HG03432 (cell line): ENCODE results near the gene RCOR1.
A peak's percentile ranks its signal among the peaks of the same experiment; 100 is the strongest.
"Not testable (repeated sequence)": the region's sequence is repeated elsewhere in the genome, so short reads cannot be mapped to it uniquely, and the experiment has no call there.

Experiments
- ATAC-seq: cut with Tn5 transposase; IDR thresholded peaks from one replicate; pipeline ENCODE4 v1.9.1; 2021; ENCODE audit warnings: mild to moderate bottlenecking, moderate library complexity; ENCODE audit not compliant: unreplicated experiment

RCOR1 gene

GRCh38 chr14:102591372-102591943, 991 bp upstream of the RCOR1 start:
- no peak for ATAC-seq

GRCh38 chr14:102592763-102593060, 263 bp downstream of the RCOR1 start:
- peak; percentile 10 for ATAC-seq

DNA sequence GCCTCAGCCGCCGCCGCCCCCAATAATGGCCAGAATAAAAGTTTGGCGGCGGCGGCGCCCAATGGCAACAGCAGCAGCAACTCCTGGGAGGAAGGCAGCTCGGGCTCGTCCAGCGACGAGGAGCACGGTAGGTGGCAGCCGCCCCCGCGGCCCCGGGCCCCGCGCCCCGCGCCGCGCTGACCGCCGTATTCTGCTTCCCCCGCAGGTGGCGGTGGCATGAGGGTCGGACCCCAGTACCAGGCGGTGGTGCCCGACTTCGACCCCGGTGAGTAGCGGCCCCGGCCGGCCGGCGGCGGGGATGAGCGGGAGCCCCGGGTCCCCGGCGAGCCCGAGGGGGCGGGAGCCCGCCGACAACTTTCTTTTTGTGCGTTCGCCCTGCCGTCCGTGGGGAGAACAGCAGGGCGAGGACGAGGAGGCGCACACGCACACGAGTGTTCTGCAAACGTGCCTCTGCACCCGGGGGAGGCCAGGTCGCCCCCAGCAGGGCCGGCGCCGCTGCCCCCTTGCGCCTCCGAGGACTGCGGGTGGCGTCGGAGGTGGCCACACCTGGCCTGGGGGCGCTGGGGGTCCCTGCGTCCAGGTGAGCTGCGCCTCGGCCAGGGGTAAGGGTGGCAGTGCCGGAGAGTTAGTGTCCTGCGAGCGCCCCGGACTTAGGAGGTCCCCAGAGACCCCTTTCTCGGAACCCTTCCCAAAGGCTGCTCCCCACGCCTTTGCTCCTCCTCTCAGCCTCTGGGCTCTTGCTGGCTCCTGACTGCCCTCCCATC, 794 bp downstream of the RCOR1 start:
- ATAC-seq = peak; percentile 12

DNA sequence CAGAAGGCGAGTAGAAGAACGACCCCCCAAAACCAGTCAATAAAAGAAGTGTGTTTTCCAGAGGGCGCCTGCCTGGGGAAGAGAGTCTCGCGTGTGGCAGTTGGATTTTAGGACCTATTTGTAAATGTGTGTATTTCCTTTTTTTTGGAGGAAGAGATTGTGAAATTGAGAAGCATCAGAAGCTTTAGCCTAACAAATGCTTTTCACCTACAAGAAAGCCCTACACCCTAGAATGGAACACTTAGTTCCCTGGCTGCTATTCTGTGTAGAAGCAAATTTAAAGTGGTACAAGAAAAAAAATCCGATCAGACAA, 1.3 kb downstream of the RCOR1 start:
- no peak for ATAC-seq

DNA sequence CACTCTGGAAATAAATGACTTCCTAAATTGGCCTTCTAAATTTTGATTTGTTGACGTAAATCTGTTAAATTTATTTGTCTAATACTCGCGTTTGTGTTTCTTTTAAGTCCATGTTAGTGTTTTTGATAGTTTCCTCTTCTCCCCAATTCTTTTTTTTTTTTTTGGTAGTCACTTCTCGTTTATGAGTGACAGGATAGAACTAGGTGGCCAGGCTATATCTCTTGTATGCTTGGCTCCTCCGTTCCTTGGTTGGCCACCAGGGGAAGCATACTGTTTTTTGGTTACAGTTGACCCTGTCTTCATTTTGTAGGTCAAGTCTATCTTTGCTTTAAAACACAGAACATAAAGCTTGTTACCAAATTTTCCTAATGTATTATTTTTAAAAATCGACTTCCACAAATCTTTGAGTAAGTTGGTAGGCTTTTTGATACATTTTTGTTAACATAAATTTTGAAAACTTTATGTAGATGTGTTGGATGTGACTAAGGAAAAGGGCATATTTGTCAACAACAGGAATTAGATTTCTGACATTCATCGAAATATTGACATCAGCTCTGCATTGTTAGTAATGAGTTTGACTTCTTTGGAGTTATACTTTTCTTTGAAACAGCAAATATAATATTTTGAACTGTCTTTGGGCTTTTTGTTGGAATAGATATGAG, 2.2 kb downstream of the RCOR1 start:
- peak; percentile 21 for ATAC-seq

GRCh38 chr14:102601378-102601925, 9.0 kb downstream of the RCOR1 start:
- ATAC-seq = no peak

GRCh38 chr14:102602421-102603292, 10.2 kb downstream of the RCOR1 start:
- ATAC-seq = no peak

- no peak for ATAC-seq
These were observed 11.0 kb downstream of the RCOR1 start for GRCh38 chr14:102603293-102603907.

GRCh38 chr14:102604183-102604582, 11.7 kb downstream of the RCOR1 start:
- no peak for ATAC-seq

DNA sequence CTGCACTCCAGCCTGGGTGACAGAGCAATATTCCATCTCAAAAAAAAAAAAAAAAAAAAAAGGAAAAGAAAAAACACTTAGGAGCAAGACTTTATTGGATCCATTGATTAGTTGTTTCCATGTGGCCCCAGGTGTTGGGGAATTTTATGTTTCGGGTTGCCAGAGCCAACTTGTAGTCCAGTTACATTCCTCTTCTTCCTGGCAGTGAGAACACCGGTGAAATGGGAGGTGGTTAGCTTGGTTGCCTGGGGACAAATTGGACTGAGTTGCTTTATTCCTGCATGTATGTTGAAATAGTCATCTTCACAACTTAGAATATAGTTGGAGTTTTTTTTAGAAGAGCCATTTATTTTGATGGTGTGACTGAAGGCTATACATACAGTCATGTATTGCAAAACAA, 12.6 kb downstream of the RCOR1 start:
- no peak for ATAC-seq

DNA sequence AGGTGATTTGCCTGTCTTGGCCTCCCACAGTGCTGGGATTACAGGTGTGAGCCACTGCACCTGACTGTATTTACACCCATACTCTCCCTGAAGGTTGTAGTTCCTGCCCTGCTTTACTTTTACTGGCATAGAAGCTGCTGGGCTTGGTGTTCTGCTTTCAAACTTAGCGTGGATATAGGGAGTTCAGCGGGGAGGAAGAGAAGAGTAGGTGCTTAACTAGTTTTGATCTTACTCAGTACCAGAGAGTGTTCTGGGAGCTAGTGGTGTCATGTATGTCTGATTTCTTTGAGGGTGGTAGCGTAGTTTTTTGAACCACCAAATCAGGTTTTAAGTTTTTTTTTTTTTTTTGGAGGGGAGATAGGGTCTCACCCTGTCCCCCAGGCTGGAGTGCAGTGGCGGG, 13.8 kb downstream of the RCOR1 start:
- peak; percentile 55 for ATAC-seq

GRCh38 chr14:102608064-102608446, 15.6 kb downstream of the RCOR1 start:
- ATAC-seq = peak; percentile 69

DNA sequence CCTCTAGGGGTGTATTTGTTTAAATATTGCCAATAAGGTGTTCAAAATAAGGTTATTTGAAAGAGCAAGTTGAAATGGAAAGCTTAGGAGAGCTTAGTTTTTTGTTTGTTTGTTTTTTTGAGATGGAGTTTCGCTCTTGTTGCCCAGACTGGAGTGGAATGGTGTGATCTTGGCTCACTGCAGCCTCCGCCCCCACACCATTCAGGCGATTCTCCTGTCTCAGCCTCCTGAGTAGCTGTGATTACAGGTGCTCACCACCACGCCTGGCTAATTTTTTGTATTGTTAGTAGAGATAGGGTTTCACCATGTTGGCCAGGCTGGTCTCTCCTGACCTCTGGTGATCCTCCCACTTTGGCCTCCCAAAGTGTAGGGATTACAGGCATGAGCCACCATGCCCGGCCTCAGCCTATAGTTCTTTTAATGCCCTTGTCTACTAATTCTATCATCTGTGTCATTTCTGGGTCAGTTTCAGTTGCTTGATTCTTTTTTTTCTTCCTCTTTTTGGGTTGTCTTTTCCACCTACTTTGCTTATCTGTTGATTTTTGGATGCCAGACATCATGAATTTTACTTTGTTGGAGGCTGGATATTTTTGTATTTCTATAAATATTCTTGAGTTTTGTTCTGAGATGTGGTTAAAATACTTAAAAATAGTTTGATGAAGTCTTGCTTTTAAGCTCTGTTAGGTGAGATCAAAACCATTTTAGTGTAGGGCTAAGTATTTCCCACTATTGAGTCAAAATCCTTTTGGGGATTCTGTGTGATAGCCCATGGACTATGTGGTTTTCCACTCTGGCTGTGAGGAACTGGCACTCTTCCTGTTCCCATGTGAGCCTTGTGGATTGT, 18.7 kb downstream of the RCOR1 start:
- ATAC-seq = no peak

DNA sequence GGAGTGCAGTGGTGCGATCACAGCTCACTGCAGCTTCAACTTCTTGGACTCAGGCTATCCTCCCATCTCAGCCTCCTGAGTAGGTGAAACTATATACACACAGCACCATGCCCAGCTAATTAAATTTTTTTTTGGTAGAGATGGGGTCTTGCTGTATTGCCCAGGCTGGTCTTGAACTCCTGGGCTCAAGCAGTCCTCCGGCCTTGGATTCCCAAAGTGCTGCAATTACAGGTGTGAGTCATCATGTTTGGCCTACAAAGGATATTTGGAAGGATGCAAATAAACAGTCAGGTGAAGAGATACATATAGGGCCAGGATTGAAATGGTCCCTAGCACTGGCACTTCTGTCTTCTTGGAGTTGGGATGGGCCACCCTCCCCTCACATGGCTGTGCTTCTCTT, 23.9 kb downstream of the RCOR1 start:
- no peak for ATAC-seq

DNA sequence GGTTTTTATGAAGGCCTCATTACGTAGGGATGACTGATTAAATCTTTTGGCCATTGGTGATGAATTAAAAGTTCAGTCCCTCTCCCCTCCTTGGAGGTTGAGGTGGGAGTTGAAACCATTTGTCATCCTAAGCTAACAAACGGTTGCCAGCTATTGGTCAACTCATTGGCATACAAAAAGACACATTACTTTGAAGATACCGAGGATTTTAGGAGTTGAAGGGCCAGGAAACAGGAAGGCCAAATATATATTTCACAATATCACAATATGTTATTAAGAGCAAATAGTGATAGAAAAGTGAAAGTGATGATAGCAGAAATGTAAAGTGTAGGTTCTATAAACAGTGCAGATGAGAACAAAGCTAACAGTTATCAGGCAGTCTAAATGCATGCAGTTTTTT, 24.4 kb downstream of the RCOR1 start:
- no peak for ATAC-seq

DNA sequence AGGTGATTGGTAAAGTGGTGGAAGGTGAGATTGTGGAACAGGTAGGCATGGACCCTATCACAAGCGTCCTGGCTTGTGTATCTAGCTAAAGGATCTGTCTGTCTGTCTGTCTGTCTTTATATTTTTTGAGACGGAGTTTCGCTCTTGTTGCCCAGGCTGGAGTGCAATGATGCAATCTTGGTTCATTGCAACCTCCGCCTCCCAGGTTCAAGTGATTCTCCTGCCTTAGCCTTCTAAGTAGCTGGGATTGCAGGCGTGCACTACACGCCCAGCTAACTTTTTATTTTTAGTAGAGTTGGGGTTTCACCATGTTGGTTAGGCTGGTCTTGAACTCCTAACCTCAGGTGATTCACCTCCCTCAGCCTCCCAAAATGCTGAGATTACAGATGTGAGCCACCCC, 26.6 kb downstream of the RCOR1 start:
- not testable (repeated sequence) for ATAC-seq

GRCh38 chr14:102620413-102620812, 28.0 kb downstream of the RCOR1 start:
- no peak for ATAC-seq

GRCh38 chr14:102622262-102622885, 29.9 kb downstream of the RCOR1 start:
- no peak for ATAC-seq

- no peak for ATAC-seq
These were observed 32.2 kb downstream of the RCOR1 start for GRCh38 chr14:102624666-102625065.
